Right atrium auricular region (tissue), 2 donors: ENCODE data around the gene HSPBAP1. TPM values are rescaled to one million over a fixed set of nuclear protein-coding genes. Genes with fewer than 3 reads are reported as not detected.
"Not testable (repeated sequence)": the region's sequence is repeated elsewhere in the genome, so short reads cannot be mapped to it uniquely, and the experiment has no call there.

Source experiments
- DNase-seq: peaks from one replicate; pipeline ENCODE4 v3.0.0-alpha.2; 2019; ENCODE audit warnings: low spot score
- H3K27ac ChIP-seq, 2 donors: fragments of 200-600 bp; sonication (generic); 1 replicate in 1 of 2; 2 replicates in 1 of 2; pipeline ENCODE4 v1.5.1; 2016 to 2019
- H3K27me3 ChIP-seq, 2 donors: fragments of 200-600 bp; sonication (generic); one replicate each; pipeline versions ENCODE4 v1.5.1 to v1.6.0; 2017 to 2019
- H3K36me3 ChIP-seq: fragments of 200-600 bp; sonication (generic); one replicate; pipeline ENCODE4 v1.5.1; 2016
- H3K4me1 ChIP-seq, 2 donors: fragments of 200-600 bp; sonication (generic); one replicate each; pipeline versions ENCODE4 v1.5.1 to v1.6.0; 2017 to 2019
- H3K4me3 ChIP-seq, 2 donors: fragments of 200-600 bp; sonication (generic); 1 replicate in 1 of 2; 2 replicates in 1 of 2; pipeline ENCODE4 v1.5.1; 2017 to 2019; ENCODE audit warnings: mild to moderate bottlenecking in 1 of 2, moderate library complexity in 1 of 2
- H3K9me3 ChIP-seq, 2 donors: fragments of 200-600 bp; sonication (generic); one replicate each; pipeline ENCODE4 v1.5.1; 2019
- CTCF ChIP-seq, 2 donors: fragments of 200-600 bp; sonication (generic); IDR thresholded peaks; one replicate each; pipeline ENCODE4 v1.5.1; 2019; ENCODE audit warnings: antibody characterized with exemption in 2 of 2
- total RNA-seq, 2 donors: library from RNA; depleted of rRNA; stranded (reverse); fragments of >200 nt; gene quantifications; one replicate each; pipeline ENCODE4 v1.1.0, GENCODE V29; 2016

The HSPBAP1 gene
- total RNA-seq, 2 donors from 2014 or later: 3.0 to 4.0 TPM

GRCh38 chr3:122760453-122761271, 33.0 kb downstream of the HSPBAP1 start:
- TF ChIP-seq CTCF (IDR thresholded peaks at IDR 0.05): no peak
- DNase-seq: no peak
- H3K27ac ChIP-seq: no peak overlapping the region

GRCh38 chr3:122758877-122759560, 34.6 kb downstream of the HSPBAP1 start:
- no peak for DNase-seq
- peaks cover 0 to 11% of the 10 kb centered on the region in 2 donors for H3K4me1 ChIP-seq
- peaks cover 10% of the 10 kb centered on the region for H3K36me3 ChIP-seq
- no peak overlapping the region for H3K27ac ChIP-seq
- H3K9me3 ChIP-seq: no peaks in the 10 kb centered on the region
- H3K4me3 ChIP-seq: no peak overlapping the region
- H3K27me3 ChIP-seq: no peaks in the 10 kb centered on the region
- no peak for TF ChIP-seq CTCF (IDR thresholded peaks at IDR 0.05)

More at GRCh38 chr3:122760453-122761271, 33.0 kb downstream of the HSPBAP1 start:
- Histone ChIP-seq H3K36me3 (no peaks in the 10 kb centered on the region), H3K27me3 (no peaks in the 10 kb centered on the region), H3K9me3 (no peaks in the 10 kb centered on the region), H3K4me1 (peaks cover 0 to 11% of the 10 kb centered on the region in 2 donors), H3K4me3 (no peak overlapping the region)

GRCh38 chr3:122755491-122755890, 38.1 kb downstream of the HSPBAP1 start:
- Histone ChIP-seq H3K27ac (no peak overlapping the region), H3K36me3 (peaks cover 11% of the 10 kb centered on the region), H3K4me3 (no peak overlapping the region), H3K4me1 (peaks cover 0 to 1% of the 10 kb centered on the region in 2 donors), H3K27me3 (no peaks in the 10 kb centered on the region), H3K9me3 (no peaks in the 10 kb centered on the region)
- TF ChIP-seq CTCF (IDR thresholded peaks at IDR 0.05): no peak
- no peak for DNase-seq

GRCh38 chr3:122754929-122755328, 38.7 kb downstream of the HSPBAP1 start:
- no peak for DNase-seq
- H3K4me3 ChIP-seq: no peak overlapping the region
- peak in 1 of 2 donors; percentile 70 for TF ChIP-seq CTCF (IDR thresholded peaks at IDR 0.05)
- H3K27ac ChIP-seq: no peak overlapping the region
- H3K36me3 ChIP-seq: peaks cover 11% of the 10 kb centered on the region
- no peaks in the 10 kb centered on the region for H3K9me3 ChIP-seq
- H3K4me1 ChIP-seq: no peaks in the 10 kb centered on the region
- H3K27me3 ChIP-seq: no peaks in the 10 kb centered on the region

GRCh38 chr3:122748347-122748746, 45.3 kb downstream of the HSPBAP1 start:
- no peaks in the 10 kb centered on the region for H3K36me3 ChIP-seq
- H3K27ac ChIP-seq: no peak overlapping the region
- no peaks in the 10 kb centered on the region for H3K4me1 ChIP-seq
- TF ChIP-seq CTCF (IDR thresholded peaks at IDR 0.05): no peak
- no peaks in the 10 kb centered on the region for H3K27me3 ChIP-seq
- DNase-seq: no peak
- no peak overlapping the region for H3K4me3 ChIP-seq
- H3K9me3 ChIP-seq: no peaks in the 10 kb centered on the region

- H3K27me3 ChIP-seq, H3K27ac ChIP-seq, H3K9me3 ChIP-seq, H3K4me1 ChIP-seq, DNase-seq, H3K36me3 ChIP-seq, H3K4me3 ChIP-seq: not testable (repeated sequence)
Measured at GRCh38 chr3:122747295-122747694, 46.3 kb downstream of the HSPBAP1 start.
